Measurements from ENCODE around the gene MYOZ3.
A peak's percentile ranks its signal among the peaks of the same experiment; 100 is the strongest.

Gene MYOZ3, protein sequence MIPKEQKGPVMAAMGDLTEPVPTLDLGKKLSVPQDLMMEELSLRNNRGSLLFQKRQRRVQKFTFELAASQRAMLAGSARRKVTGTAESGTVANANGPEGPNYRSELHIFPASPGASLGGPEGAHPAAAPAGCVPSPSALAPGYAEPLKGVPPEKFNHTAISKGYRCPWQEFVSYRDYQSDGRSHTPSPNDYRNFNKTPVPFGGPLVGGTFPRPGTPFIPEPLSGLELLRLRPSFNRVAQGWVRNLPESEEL

GRCh38 chr5:150661086-150661485 lies at the start of gene MYOZ3:
Gene MYOZ3 (plus strand): TSS chr5:150661251. CDS start chr5:150662942, 1,691 bp downstream.
- DNase-seq: no peak

GRCh38 chr5:150612405-150612804 lies 48.6 kb upstream of the MYOZ3 start:
- no peak for DNase-seq

GRCh38 chr5:150612905-150613670 lies 48.0 kb upstream of the MYOZ3 start:
- DNase-seq: no peak

DNA sequence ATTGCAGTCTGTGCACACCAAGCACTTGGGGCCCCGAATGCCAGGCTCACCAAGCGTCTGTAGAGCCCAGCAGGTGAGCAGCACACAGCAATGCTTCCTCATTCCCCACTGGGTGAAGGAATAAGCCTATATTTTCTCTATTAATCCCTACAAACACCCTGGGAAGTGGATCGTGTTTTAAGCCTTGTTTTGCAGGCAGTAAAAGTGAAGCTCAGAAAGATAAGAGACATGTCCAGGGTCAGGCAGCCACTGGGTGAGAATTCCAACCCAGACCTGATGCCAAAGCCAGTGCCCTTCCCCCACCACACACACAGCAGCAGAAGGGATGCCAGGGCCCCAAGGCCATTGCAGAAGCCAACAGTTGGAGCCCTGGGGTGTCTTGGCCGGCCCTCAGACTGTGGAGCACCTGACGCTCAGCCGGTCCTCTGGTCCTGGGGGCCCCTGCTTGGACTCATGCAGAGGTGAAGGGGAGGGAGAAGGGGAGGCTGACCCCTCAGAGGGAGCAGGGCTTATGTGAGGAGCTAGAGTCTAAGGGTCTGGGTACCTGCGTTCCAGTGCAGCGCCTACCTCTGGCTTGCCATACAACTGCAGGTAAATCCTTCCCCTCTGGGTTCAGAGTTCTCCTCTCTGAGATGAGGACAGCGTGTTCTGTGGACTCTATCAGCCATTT lies 46.9 kb upstream of the MYOZ3 start:
- no peak for DNase-seq

GRCh38 chr5:150614661-150615060 lies 46.4 kb upstream of the MYOZ3 start:
- no peak for DNase-seq

DNA sequence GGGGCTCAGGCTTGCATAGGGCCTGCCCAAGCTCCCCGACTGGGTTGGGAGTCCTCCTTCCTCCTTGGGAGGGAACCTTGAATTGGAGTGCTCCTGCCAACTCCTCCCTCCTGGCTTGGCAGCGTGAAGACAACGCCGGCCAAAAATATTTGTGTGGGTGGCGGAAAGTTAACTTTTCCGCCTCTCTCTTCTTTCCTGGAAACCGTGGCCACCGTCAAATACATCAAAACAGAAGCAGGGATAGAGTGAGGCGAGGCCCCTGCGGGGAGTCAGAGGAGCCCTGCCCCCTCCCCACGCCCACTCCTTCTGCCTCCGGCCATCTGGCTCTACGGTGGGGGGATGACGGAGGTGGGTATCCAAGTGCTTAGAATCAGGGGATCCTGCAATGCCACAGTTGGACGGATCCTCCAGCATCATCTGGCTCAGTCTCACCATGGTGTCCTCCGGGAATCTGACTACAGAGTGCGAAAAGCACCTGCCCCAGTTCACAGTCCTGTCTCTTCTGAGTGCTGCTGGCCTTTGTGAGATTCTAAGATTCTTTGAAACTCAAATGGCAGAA lies 45.8 kb upstream of the MYOZ3 start:
- DNase-seq: peak; percentile 70

- DNase-seq: peak; percentile 61
Observed at GRCh38 chr5:150616024-150616470, 45.0 kb upstream of the MYOZ3 start.

DNA sequence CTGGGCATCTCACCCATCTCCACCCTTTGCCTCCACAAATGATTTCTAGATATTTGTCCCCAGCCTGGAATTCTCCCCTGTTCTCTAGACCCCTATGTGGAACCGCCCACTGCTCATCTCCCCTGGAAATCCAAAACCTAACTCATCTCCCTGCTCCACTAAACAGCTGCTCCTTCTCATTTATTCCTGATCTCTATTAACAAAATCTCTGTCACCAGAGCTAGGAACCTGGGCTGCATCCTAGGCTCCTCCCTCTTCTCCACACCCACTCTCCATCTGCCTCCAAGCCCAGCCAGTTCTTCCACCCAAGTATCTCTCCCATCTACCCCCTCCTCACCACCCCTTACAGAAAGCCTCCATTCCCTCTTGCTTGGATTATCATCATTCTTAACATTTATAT lies 44.5 kb upstream of the MYOZ3 start:
- no peak for DNase-seq

- DNase-seq: no peak
Observed at GRCh38 chr5:150618163-150618562, 42.9 kb upstream of the MYOZ3 start.

DNA sequence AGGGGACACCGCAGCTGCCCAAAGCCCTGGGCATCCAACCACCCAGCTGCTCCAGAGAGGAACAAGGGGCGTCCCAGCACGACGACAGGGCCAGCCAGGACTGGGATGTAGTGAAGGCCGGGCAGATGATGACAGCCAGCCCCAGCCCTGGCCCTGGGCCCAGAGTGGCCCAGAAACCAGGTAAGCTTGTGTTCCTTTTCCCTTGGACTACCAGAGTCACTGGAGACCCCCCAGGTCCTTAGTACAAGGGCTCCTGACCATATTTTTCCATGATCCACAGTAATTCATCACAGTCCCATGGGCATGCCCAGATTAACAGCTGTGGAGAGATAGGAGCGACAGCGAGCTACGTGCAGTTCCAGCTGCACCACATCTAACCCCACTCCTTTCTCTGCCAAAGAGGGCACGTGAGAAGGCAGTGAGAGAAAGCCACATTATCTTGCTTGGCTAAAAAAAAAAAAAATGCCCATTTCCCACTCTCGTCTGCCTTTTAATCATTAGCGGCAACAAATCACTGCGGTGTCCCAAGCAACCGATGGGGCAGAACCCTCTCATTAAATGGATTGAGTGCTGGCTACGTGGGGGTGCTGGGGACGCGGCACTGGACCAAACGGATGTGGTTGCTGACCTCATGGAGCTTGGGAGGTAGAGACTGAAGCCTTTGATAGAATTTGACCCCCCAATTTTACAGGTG lies 42.3 kb upstream of the MYOZ3 start:
- DNase-seq: no peak

GRCh38 chr5:150619359-150620230 lies 41.5 kb upstream of the MYOZ3 start:
- no peak for DNase-seq

DNA sequence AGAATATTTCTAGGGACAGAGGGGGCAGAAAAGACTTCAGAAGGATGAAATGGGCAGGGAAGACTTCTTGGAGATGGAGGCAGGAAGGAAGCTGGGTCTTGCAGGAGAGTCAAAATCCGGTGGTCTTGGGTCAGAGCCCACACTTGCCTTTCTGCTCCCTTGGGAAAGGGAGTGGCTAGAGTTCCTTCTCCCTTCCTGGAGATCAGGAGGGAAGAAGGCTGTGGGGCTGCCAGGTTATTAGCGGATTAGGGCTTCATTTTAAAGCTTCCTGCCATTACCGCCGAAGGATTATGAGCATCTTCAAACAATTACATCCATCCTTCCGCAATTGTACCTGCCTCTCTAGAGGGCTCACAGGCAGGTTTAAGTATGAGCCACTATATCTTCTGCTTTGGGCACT lies 39.8 kb upstream of the MYOZ3 start:
- no peak for DNase-seq

GRCh38 chr5:150622157-150622556 lies 38.9 kb upstream of the MYOZ3 start:
- peak; percentile 58 for DNase-seq

DNA sequence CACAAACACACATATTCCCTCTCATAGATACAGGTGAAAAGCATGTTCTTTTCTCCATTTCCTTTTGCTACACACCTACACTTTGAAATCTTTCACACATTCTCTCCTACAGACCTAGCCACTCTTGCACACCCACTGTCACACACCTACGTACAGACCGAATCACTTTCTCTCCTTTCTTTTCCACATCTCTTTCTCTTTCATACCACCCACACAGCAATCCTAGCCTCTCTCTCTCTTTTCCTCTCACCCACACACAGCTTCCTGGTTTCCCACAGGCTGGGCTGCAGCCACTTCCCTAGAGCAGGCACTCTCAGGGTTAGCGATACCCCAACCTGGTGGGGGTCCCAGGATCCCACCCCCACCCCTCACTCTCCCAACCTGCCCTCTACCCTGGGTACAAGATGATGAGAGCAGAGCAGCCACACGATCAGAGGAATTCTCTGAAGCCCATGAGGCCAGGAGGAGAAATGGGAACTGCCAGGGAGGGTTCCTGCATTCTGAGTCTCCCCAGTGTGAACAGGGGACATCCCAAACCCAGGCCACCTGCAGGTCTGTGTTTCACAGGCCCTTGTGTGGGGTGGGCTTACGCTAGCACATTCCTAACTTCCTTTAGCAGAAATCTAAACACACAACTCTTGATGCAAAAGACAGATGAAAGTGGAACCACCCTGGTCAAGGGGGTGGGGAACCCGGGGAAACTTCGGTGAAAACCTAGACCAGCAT lies 37.7 kb upstream of the MYOZ3 start:
- DNase-seq: no peak

- DNase-seq: no peak
Observed at GRCh38 chr5:150623878-150624216, 37.2 kb upstream of the MYOZ3 start.

- peak; percentile 56 for DNase-seq
Observed at GRCh38 chr5:150624334-150625163, 36.5 kb upstream of the MYOZ3 start.

DNA sequence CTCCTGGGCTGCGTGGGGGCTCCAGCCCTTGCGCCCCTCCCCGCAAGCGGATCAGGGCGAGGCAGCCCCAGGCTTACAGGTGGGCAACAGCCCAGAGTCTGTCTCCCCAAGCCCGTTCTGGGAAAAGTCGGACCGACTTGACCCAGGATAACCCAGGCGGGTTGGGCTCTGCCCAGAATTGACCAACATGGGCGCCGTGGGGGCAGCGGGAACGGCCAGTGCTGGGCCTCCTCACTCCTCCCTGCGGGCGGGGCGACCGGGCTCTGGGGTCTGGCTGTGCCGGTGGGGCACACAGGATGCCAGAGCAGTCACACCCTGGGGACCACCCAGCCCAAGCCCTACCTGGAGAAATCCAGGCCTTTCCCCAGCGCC lies 35.9 kb upstream of the MYOZ3 start:
- no peak for DNase-seq

- DNase-seq: no peak
Observed at GRCh38 chr5:150625831-150626746, 35.0 kb upstream of the MYOZ3 start.

- DNase-seq: peak; percentile 90
Observed at GRCh38 chr5:150626853-150627276, 34.2 kb upstream of the MYOZ3 start.

Measured in NCI-H226 (cell line).